Stimulated activated CD4-positive, alpha-beta T cell treated with anti-CD3 and anti-CD28 coated beads, Interleukin-4, amount 100 ng/mL, for 24 hours (primary cell): Measurements from ENCODE around the gene ZP3.
"Not testable (repeated sequence)": the region's sequence is repeated elsewhere in the genome, so short reads cannot be mapped to it uniquely, and the experiment has no call there.

ENCODE experiments used
- DNase-seq: peaks from one replicate; pipeline ENCODE4 v3.0.0-alpha.2; 2020

Gene ZP3

GRCh38 chr7:76407718-76408117, 17.0 kb upstream of the ZP3 start:
- no peak for DNase-seq

GRCh38 chr7:76408121-76408560, 16.6 kb upstream of the ZP3 start:
- no peak for DNase-seq

GRCh38 chr7:76409537-76409936, 15.2 kb upstream of the ZP3 start, which contains the start of gene SSC4D:
SSC4D (minus strand) TSS chr7:76409697; CDS start chr7:76404439, 5,258 bp downstream.
- DNase-seq, result no peak

GRCh38 chr7:76411626-76412025, 13.1 kb upstream of the ZP3 start:
- no peak for DNase-seq

GRCh38 chr7:76412249-76412648, 12.5 kb upstream of the ZP3 start:
- no peak for DNase-seq

GRCh38 chr7:76417654-76418310, 7.0 kb upstream of the ZP3 start:
- DNase-seq, result not testable (repeated sequence)

GRCh38 chr7:76421097-76421496, 3.7 kb upstream of the ZP3 start:
- DNase-seq, result not testable (repeated sequence)

- no peak for DNase-seq
Measured at GRCh38 chr7:76423666-76424412, 911 bp upstream of the ZP3 start.

GRCh38 chr7:76425156-76425555, 406 bp downstream of the ZP3 start:
- DNase-seq, result no peak

GRCh38 chr7:76425558-76425957, 808 bp downstream of the ZP3 start:
- DNase-seq, result not testable (repeated sequence)

GRCh38 chr7:76426246-76426645, 1.5 kb downstream of the ZP3 start:
- no peak for DNase-seq

GRCh38 chr7:76427635-76428034, 2.9 kb downstream of the ZP3 start:
- no peak for DNase-seq

- DNase-seq, result no peak
Measured at GRCh38 chr7:76428149-76428823, 3.5 kb downstream of the ZP3 start.

GRCh38 chr7:76428868-76429805, 4.4 kb downstream of the ZP3 start:
- no peak for DNase-seq

GRCh38 chr7:76430211-76430610, 5.5 kb downstream of the ZP3 start:
- DNase-seq, result no peak

- no peak for DNase-seq
Measured at GRCh38 chr7:76430836-76431235, 6.1 kb downstream of the ZP3 start.

GRCh38 chr7:76437873-76438272, 13.1 kb downstream of the ZP3 start:
- peak; percentile 64 for DNase-seq

GRCh38 chr7:76439120-76439888, 14.6 kb downstream of the ZP3 start:
- not testable (repeated sequence) for DNase-seq

- not testable (repeated sequence) for DNase-seq
Measured at GRCh38 chr7:76440404-76440803, 15.7 kb downstream of the ZP3 start.

- not testable (repeated sequence) for DNase-seq
Measured at GRCh38 chr7:76441792-76442191, 17.0 kb downstream of the ZP3 start.

GRCh38 chr7:76442664-76443446, 18.1 kb downstream of the ZP3 start:
- not testable (repeated sequence) for DNase-seq
